AML-193 (cell line): ENCODE data around the gene SELENON.

ENCODE experiments used
- DNase-seq, 2 experiments: peaks; one replicate each; lab custom pipeline; 2025; lab: John Stamatoyannopoulos, UW

Gene SELENON

GRCh38 chr1:25799935-25800702 lies at the start of gene SELENON:
Gene SELENON (plus strand): TSS chr1:25800193. CDS start chr1:25800231, 38 bp downstream.
- no peak for DNase-seq

GRCh38 chr1:25750923-25751605 lies 48.9 kb upstream of the SELENON start:
- no peak for DNase-seq

- no peak for DNase-seq
Measured at GRCh38 chr1:25754470-25755181, 45.4 kb upstream of the SELENON start.

GRCh38 chr1:25755475-25756125 lies 44.4 kb upstream of the SELENON start:
- DNase-seq = no peak

GRCh38 chr1:25756215-25756614 lies 43.8 kb upstream of the SELENON start:
- no peak for DNase-seq

- DNase-seq = no peak
Measured at GRCh38 chr1:25757151-25757845, 42.7 kb upstream of the SELENON start.

GRCh38 chr1:25757846-25758185 lies 42.2 kb upstream of the SELENON start:
- no peak for DNase-seq

- no peak for DNase-seq
Measured at GRCh38 chr1:25758466-25759070, 41.4 kb upstream of the SELENON start.

- no peak for DNase-seq
Measured at GRCh38 chr1:25760122-25760719, 39.8 kb upstream of the SELENON start.

- DNase-seq = no peak
Measured at GRCh38 chr1:25760871-25761270, 39.1 kb upstream of the SELENON start.

GRCh38 chr1:25763493-25763892 lies 36.5 kb upstream of the SELENON start:
- no peak for DNase-seq

GRCh38 chr1:25765136-25765922 lies 34.7 kb upstream of the SELENON start:
- DNase-seq = no peak

- DNase-seq = no peak
Measured at GRCh38 chr1:25765923-25766589, 33.9 kb upstream of the SELENON start.

GRCh38 chr1:25766721-25767436 lies 33.1 kb upstream of the SELENON start:
- no peak for DNase-seq

GRCh38 chr1:25767437-25767770 lies 32.6 kb upstream of the SELENON start:
- DNase-seq = no peak

GRCh38 chr1:25768999-25769398 lies 31.0 kb upstream of the SELENON start:
- DNase-seq = no peak

- no peak for DNase-seq
Measured at GRCh38 chr1:25769625-25770383, 30.2 kb upstream of the SELENON start.

- DNase-seq = no peak
Measured at GRCh38 chr1:25770541-25771220, 29.3 kb upstream of the SELENON start.
